HTERT RPE-1 (cell line): ENCODE data around the gene ZNF664.

ENCODE experiments used
- in situ Hi-C: fragments of 300-500 bp; cut with MboI; formaldehyde crosslinking; loops from 4 replicates; pipeline ENCODE4 v1.14.3; 2020; ENCODE audit warnings: low sequenced_read_pairs

ZNF664 gene

GRCh38 chr12:123957196-123957595, 15.8 kb upstream of the ZNF664 start:
- in situ Hi-C loops: no loop called here

- in situ Hi-C loops: no loop called here
These were observed 14.6 kb upstream of the ZNF664 start for GRCh38 chr12:123958462-123958861.

GRCh38 chr12:123958876-123959275, 14.1 kb upstream of the ZNF664 start:
- in situ Hi-C loops: no loop called here

GRCh38 chr12:123960029-123960735, 12.8 kb upstream of the ZNF664 start:
- in situ Hi-C loops: no loop called here

GRCh38 chr12:123960856-123961255, 12.2 kb upstream of the ZNF664 start:
- in situ Hi-C loops: no loop called here

- in situ Hi-C loops: no loop called here
These were observed 11.2 kb upstream of the ZNF664 start for GRCh38 chr12:123961585-123962345.

- in situ Hi-C loops: no loop called here
These were observed 10.5 kb upstream of the ZNF664 start for GRCh38 chr12:123962513-123962912.

- in situ Hi-C loops: no loop called here
These were observed 9.2 kb upstream of the ZNF664 start for GRCh38 chr12:123963821-123964220.

- in situ Hi-C loops: no loop called here
These were observed 7.6 kb upstream of the ZNF664 start for GRCh38 chr12:123965382-123965781.

GRCh38 chr12:123966596-123966995, 6.4 kb upstream of the ZNF664 start:
- in situ Hi-C loops: no loop called here

- in situ Hi-C loops: no loop called here
These were observed 5.9 kb upstream of the ZNF664 start for GRCh38 chr12:123967121-123967586.

GRCh38 chr12:123971449-123971769, 1.6 kb upstream of the ZNF664 start:
- in situ Hi-C loops: no loop called here

- in situ Hi-C loops: no loop called here
These were observed 1.1 kb upstream of the ZNF664 start for GRCh38 chr12:123971770-123972456.

- in situ Hi-C loops: no loop called here
These were observed 732 bp downstream of the ZNF664 start for GRCh38 chr12:123973552-123974341.

GRCh38 chr12:123976227-123976826, 3.3 kb downstream of the ZNF664 start:
- in situ Hi-C loops: no loop called here

GRCh38 chr12:123979566-123979965, 6.6 kb downstream of the ZNF664 start:
- in situ Hi-C loops: no loop called here

- in situ Hi-C loops: no loop called here
These were observed 9.3 kb downstream of the ZNF664 start for GRCh38 chr12:123982269-123982668.

GRCh38 chr12:123983822-123984485, 10.9 kb downstream of the ZNF664 start:
- in situ Hi-C loops: no loop called here

- in situ Hi-C loops: no loop called here
These were observed 11.9 kb downstream of the ZNF664 start for GRCh38 chr12:123984903-123985302.

- in situ Hi-C loops: no loop called here
These were observed 13.5 kb downstream of the ZNF664 start for GRCh38 chr12:123986374-123986965.
